LNCaP clone FGC (cell line): ENCODE data around the gene TLR9.

Source experiments
- DNase-seq: peaks from one replicate; pipeline ENCODE4 v3.0.0-alpha.2; 2011; ENCODE audit warnings: low read depth
- H3K4me3 ChIP-seq: 2 replicates; pipeline ENCODE4 v1.5.1; 2011; ENCODE audit warnings: mild to moderate bottlenecking, low read depth, low read length, control low read depth
- TF ChIP-seq, protein P1 (sequence below): IDR thresholded peaks from 2 replicates; pipeline ENCODE4 v1.5.1; 2012; ENCODE audit warnings: mild to moderate bottlenecking; ENCODE audit not compliant: control insufficient read depth, insufficient read depth; ENCODE audit errors: extremely low read depth

The TLR9 gene

DNA sequence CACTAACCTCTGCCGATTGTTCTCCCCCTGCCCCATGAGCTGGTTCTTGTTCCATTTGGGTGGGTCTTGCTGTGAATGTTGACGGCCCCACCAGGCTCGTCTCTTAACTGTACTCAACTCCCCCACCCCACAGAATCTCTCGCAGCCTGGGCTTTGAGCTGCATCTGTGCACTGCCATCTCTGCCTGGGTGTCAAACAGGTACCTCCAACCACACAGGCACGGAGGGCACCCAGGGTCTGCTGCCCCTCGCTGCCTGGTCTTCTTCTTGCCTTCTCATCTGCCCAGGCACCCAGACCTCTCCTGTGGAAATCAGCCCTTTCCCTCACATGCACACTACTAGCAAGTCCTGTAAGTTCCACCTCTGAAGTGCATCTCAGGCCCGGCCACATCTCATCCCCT lies 10.1 kb downstream of the TLR9 start:
- TF ChIP-seq, protein P1, sequence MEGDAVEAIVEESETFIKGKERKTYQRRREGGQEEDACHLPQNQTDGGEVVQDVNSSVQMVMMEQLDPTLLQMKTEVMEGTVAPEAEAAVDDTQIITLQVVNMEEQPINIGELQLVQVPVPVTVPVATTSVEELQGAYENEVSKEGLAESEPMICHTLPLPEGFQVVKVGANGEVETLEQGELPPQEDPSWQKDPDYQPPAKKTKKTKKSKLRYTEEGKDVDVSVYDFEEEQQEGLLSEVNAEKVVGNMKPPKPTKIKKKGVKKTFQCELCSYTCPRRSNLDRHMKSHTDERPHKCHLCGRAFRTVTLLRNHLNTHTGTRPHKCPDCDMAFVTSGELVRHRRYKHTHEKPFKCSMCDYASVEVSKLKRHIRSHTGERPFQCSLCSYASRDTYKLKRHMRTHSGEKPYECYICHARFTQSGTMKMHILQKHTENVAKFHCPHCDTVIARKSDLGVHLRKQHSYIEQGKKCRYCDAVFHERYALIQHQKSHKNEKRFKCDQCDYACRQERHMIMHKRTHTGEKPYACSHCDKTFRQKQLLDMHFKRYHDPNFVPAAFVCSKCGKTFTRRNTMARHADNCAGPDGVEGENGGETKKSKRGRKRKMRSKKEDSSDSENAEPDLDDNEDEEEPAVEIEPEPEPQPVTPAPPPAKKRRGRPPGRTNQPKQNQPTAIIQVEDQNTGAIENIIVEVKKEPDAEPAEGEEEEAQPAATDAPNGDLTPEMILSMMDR: no peak
- DNase-seq: no peak
- no peak overlapping the region for H3K4me3 ChIP-seq

DNA sequence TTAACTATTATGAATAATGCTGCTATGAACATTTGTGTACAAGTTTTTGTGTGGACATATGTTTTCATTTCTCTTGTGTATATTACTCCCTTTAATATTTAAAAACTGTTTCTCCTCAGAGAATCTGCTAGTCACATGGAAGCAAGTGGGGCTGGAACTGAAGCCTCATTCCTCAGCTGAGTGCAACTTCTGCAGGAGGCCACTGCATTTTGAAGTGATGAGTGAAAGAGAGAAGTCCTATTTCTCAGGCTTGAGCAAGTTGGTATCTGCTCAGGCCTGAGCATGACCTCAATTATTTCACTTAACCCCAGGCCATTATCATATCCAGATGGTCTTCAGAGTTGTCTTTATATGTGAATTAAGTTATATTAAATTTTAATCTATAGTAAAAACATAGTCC lies 11.5 kb downstream of the TLR9 start:
- no peak overlapping the region for H3K4me3 ChIP-seq
- DNase-seq: no peak
- TF ChIP-seq, protein P1: no peak

DNA sequence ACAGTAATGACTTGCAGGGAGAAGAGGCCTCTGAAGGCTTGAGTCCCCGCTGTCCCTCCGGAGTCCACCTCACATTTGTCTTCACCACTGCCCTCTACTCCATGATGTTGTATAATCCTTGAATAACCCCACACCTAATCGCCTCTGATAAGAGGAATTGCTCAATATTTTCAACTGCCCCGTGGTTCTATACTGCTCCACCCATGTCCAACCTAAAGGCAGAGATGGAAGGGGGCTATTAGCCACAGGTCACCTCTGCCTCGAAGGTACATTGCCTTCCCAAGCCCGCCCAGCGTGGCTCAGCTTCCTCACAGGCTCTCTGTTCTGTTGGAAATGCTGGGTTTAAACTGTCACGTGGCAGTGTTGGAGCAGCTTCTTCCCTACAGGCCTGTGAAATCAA lies 12.4 kb downstream of the TLR9 start:
- no peak overlapping the region for H3K4me3 ChIP-seq
- TF ChIP-seq, protein P1: no peak
- no peak for DNase-seq

DNA sequence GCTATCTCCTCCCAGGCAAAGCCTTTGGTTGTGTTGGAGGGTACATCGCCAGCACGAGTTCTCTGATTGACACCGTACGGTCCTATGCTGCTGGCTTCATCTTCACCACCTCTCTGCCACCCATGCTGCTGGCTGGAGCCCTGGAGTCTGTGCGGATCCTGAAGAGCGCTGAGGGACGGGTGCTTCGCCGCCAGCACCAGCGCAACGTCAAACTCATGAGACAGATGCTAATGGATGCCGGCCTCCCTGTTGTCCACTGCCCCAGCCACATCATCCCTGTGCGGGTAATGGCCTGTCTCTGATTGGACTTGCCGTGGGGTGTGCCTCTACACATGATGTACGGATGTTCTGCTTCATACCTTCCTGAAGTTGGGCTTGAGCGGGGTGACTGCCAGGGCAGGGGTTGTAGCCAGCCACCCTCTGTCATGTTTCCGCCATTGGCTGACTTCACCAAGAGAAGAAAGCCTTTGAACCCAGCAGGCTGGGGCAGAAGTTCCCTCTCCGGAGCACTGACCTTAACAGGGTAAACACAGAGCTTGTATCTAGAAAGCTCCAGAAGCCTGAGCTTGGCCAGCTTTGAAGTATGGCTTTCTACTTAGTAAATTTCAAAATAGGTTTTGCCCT lies 14.1 kb downstream of the TLR9 start:
- DNase-seq: no peak
- no peak overlapping the region for H3K4me3 ChIP-seq
- TF ChIP-seq, protein P1: no peak

DNA sequence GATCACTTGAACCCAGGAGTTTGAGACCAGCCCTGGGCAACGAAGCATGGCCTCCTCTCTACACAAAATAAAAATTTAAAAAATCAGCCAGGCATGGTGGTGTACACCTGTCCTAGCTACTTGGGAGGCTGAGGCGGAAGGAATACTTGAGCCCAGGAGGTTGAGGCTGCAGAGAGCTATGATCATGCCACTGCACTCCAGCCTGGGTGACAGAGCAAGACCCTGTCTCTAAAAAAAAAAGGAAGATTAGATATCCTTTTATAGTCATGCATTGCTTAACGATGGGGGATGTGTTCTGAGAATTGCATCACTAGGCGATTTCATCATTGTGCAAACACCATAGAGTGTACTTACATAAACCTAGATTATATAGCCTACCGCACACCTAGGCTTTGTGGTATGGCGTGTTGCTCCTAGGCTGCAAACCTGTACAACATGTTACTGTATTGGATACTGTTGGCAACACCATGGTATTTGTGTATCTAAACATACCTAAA lies 14.8 kb downstream of the TLR9 start:
- no peak overlapping the region for H3K4me3 ChIP-seq
- TF ChIP-seq, protein P1: no peak
- peak; percentile 95 for DNase-seq

DNA sequence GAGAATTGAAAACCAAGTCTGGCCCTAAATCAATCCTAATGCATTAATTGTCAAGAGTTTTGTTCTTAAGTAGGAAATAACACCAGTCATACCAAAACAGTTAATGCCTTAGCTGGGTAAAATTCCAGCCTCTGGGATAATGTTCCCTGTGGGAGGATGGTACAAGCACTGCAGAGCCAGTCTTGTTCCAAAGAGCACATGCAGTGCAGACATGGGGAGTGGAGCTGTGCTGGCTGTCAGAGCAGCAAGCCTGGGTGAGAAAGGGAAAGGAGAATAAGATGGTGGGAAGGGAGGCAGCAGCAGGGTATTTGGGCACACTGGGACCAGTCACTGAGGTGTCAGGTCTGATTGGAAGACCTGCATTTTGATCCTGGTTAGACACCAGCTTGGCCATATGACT lies 15.4 kb downstream of the TLR9 start:
- TF ChIP-seq, protein P1: no peak
- no peak overlapping the region for H3K4me3 ChIP-seq
- no peak for DNase-seq

DNA sequence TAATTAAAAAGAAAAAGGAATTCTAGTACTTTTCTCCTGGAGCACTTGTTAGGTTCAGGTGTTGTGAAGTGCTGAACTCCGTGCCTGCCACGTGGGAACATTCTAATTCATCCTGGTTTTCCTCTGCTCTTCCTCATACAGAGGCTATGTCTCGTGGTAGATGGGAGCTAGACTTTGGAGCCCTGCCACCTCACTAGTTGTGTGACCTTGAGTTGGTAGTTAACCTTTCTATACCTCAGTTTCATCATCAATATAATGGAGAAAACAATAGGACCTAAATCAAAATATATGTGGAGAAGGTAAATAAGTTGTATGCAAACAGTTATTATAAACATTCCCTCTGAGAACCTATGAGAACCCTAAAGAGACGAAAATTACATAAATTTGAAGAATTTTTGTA lies 16.9 kb downstream of the TLR9 start:
- H3K4me3 ChIP-seq: no peak overlapping the region
- DNase-seq: no peak
- TF ChIP-seq, protein P1: no peak
